ENCODE results near the gene KIF4B.
"Not testable (repeated sequence)": the region's sequence is repeated elsewhere in the genome, so short reads cannot be mapped to it uniquely, and the experiment has no call there.

KIF4B gene

DNA sequence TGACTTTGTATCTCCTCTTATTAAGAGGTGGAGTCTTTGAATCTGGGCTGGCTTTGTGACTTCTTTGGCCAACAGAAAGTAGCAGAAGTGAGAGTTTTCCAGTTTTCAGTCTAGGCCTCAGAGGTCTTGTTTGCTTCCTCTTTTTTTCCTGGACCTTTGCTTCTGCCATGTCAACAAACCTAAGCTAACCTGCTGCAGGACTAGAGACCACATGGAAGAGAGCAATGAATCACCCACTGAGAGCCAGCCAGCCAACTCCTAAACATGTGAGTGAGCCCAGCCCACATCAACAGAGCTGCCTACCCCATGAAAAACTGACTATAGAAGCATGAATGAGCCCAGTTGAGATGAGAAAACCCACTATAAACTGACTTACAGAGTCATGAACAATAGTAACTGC is 42.8 kb upstream of the KIF4B start:
- TF ChIP-seq, protein P1, sequence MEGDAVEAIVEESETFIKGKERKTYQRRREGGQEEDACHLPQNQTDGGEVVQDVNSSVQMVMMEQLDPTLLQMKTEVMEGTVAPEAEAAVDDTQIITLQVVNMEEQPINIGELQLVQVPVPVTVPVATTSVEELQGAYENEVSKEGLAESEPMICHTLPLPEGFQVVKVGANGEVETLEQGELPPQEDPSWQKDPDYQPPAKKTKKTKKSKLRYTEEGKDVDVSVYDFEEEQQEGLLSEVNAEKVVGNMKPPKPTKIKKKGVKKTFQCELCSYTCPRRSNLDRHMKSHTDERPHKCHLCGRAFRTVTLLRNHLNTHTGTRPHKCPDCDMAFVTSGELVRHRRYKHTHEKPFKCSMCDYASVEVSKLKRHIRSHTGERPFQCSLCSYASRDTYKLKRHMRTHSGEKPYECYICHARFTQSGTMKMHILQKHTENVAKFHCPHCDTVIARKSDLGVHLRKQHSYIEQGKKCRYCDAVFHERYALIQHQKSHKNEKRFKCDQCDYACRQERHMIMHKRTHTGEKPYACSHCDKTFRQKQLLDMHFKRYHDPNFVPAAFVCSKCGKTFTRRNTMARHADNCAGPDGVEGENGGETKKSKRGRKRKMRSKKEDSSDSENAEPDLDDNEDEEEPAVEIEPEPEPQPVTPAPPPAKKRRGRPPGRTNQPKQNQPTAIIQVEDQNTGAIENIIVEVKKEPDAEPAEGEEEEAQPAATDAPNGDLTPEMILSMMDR (IDR thresholded peaks at IDR 0.05; ENCODE audit: low read depth, low read length) = no peak
- Histone ChIP-seq H3K9me3 (ENCODE audit: severe bottlenecking) (no peaks in the 10 kb centered on the region), H3K27ac (no peak overlapping the region), H3K36me3 (peaks cover 21% of the 10 kb centered on the region), H3K4me3 (ENCODE audit: low read depth, low read length) (no peak overlapping the region), H3K27me3 (ENCODE audit: insufficient read depth, low read depth, severe bottlenecking) (no peaks in the 10 kb centered on the region)
- no peak for DNase-seq

DNA sequence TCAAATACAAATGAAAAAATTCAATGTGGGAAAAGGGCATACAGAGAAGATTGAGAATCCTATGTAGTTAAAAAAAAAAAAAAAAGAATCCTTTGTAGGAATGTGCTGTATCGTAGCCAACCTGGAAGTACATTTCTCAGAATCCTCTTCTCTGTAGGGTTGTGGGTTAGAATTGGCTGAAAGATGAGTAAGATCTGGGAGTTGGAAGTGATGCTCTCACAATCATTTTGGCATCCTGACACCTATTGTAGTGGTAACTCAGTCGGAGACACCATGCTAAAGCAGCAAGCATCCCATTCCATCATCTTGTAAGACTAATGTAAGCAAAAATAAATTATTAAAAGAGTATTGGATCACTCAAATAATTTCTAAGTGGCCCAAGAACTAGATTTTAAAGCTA is 42.1 kb upstream of the KIF4B start:
- H3K27ac ChIP-seq = no peak overlapping the region

DNA sequence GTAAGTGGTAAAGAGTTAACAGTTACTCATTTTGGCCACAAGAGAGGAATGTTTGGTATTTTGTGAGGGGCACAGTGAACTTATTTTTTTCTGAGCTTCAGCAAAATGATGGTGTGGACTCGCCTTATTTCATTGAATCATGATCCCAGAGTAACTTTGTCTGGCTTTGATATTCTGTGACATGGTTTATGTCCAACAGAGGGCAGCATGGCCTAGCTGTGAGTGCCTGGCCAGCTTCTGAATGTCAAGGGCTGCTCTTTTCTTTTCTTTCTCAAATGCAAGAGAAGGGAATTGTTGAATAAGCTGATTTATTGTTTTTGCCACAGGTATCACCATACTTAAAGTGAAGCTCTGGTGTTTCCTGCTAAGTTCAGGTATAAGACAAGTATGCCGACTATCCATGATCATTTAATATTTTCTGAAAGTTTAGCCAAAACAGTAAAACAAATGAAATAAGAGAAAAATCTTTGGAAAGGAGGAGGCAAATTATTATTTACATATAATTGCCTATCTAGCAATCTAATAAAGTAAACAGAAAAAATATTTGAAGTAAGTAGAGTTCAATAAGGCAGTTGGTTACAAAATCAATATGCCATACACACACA is 41.0 kb upstream of the KIF4B start:
- peak; percentile 55 for DNase-seq
- TF ChIP-seq, protein P1 (IDR thresholded peaks at IDR 0.05; ENCODE audit: low read depth, low read length) = peak; percentile 75
- Histone ChIP-seq H3K27me3 (ENCODE audit: insufficient read depth, low read depth, severe bottlenecking) (no peaks in the 10 kb centered on the region), H3K9me3 (ENCODE audit: severe bottlenecking) (no peaks in the 10 kb centered on the region), H3K4me3 (ENCODE audit: low read depth, low read length) (no peak overlapping the region), H3K36me3 (peaks cover 11% of the 10 kb centered on the region), H3K27ac (no peak overlapping the region)

More for the DNA sequence above, 42.1 kb upstream of the KIF4B start:
- no peaks in the 10 kb centered on the region for H3K27me3 ChIP-seq (ENCODE audit: insufficient read depth, low read depth, severe bottlenecking)
- TF ChIP-seq, protein P1 (IDR thresholded peaks at IDR 0.05; ENCODE audit: low read depth, low read length) = no peak
- peaks cover 20% of the 10 kb centered on the region for H3K36me3 ChIP-seq
- H3K9me3 ChIP-seq (ENCODE audit: severe bottlenecking) = no peaks in the 10 kb centered on the region
- no peak for DNase-seq
- H3K4me3 ChIP-seq (ENCODE audit: low read depth, low read length) = no peak overlapping the region

DNA sequence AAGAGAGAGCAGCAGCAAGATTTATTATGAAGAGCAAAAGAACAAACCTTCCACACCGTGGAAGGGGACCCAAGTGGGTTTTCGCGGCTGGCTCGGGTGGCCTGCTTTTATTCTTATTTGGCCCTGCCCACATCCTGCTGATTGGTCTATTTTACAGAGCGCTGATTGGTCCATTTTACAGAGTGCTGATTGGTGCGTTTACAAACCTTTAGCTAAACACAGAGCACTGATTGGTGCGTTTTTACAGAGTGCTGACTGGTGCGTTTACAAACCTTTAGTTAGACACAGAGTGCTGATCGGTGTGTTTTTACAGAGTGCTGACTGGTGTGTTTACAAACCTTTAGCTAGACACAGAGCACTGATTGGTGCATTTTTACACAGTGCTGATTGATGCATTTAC is 37.5 kb upstream of the KIF4B start:
- DNase-seq; H3K9me3 ChIP-seq (ENCODE audit: severe bottlenecking); H3K4me3 ChIP-seq (ENCODE audit: low read depth, low read length); H3K27ac ChIP-seq; H3K27me3 ChIP-seq (ENCODE audit: insufficient read depth, low read depth, severe bottlenecking); H3K36me3 ChIP-seq: not testable (repeated sequence)

DNA sequence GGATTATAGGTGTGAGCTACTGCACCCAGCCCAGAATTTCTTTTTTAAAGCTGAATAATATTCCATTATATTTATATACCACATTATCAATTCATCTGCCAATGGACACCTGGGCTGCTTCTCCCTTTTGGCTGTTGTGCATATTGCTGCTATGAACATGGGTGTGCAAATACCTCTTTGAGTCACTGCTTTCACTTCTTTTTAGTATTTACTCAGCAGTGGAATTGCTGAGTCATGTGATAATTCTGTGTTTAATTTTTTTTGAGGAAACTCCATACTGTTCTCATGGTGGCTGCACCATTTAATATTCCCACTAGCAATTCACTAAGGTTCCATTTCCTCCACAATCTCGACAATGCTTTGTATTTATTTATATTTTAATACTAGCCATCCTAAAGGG is 36.1 kb upstream of the KIF4B start:
- Histone ChIP-seq H3K4me3 (ENCODE audit: low read depth, low read length) (no peak overlapping the region), H3K36me3 (no peaks in the 10 kb centered on the region), H3K27ac (no peak overlapping the region), H3K9me3 (ENCODE audit: severe bottlenecking) (no peaks in the 10 kb centered on the region), H3K27me3 (ENCODE audit: insufficient read depth, low read depth, severe bottlenecking) (no peaks in the 10 kb centered on the region)
- TF ChIP-seq, protein P1 (IDR thresholded peaks at IDR 0.05; ENCODE audit: low read depth, low read length) = no peak
- DNase-seq = no peak

DNA sequence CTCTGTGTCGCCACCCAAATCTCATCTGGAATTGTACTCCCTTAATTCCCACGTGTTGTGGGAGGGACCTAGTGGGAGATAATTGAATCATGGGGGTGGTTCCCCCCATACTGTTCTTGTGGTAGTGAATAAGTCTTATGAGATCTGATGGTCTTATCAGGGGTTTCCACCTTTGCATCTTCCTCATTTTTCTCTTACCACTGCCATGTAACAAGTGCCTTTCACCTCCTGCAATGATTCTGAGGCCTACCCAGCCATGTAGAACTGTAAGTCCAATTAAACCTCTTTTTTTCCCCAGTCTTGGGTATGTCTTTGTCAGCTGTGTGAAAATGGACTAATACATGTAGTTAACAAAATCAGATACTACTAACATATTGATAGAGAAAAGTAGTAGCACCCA is 35.3 kb upstream of the KIF4B start:
- DNase-seq = not testable (repeated sequence)

DNA sequence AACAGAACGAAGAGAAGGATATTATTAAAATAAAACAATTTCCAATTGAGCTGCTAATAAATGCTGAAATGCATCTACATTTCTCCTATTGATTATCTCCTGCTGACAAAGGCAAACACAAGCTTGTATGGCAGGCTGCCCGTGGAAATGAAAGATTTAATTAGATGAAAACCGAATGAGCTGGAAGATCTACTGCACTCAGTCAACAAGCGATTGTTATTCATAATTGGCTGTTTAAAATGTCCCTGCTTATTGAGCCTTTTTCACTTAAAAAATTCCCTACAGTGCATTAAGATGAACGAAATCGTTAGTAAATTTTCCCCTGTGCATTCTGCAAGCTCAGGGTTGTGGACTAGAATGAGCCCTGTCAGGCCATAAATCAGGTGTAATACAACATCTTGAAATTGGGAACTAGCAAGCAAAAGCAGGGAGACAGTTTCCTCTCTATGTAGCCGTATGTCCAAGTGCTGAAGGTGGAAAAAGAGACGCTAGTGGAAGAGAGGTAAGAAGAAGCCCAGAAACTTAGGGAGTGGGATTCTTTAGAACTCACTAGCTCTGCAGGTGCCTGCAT is 28.5 kb upstream of the KIF4B start:
- TF ChIP-seq, protein P1 (IDR thresholded peaks at IDR 0.05; ENCODE audit: low read depth, low read length) = no peak
- H3K36me3 ChIP-seq = no peaks in the 10 kb centered on the region
- H3K27me3 ChIP-seq (ENCODE audit: insufficient read depth, low read depth, severe bottlenecking) = no peaks in the 10 kb centered on the region
- DNase-seq = no peak
- no peaks in the 10 kb centered on the region for H3K9me3 ChIP-seq (ENCODE audit: severe bottlenecking)
- no peak overlapping the region for H3K4me3 ChIP-seq (ENCODE audit: low read depth, low read length)
- H3K27ac ChIP-seq = no peak overlapping the region

More for the DNA sequence above, 35.3 kb upstream of the KIF4B start:
- H3K27ac ChIP-seq; H3K36me3 ChIP-seq; H3K9me3 ChIP-seq (ENCODE audit: severe bottlenecking); H3K4me3 ChIP-seq (ENCODE audit: low read depth, low read length); H3K27me3 ChIP-seq (ENCODE audit: insufficient read depth, low read depth, severe bottlenecking): not testable (repeated sequence)

All from WERI-Rb-1 (cell line).